T-helper 1 cell treated with Interleukin-12 subunit alpha and Interleukin-12 subunit beta and Interleukin-4 antibody, amounts not matched to agents 30 μg/mL and 1 μg/mL, for 36 hours (primary cell): ENCODE results near the gene PTPN22.

Experiments used
- H3K27ac Mint-ChIP-seq: one replicate; pipeline ENCODE4 v1.8.0; 2021; ENCODE audit warnings: mild to moderate bottlenecking, mixed read lengths
- H3K27me3 Mint-ChIP-seq: one replicate; pipeline ENCODE4 v1.8.0; 2021; ENCODE audit warnings: low read depth, mixed read lengths
- H3K36me3 Mint-ChIP-seq: one replicate; pipeline ENCODE4 v1.8.0; 2021; ENCODE audit warnings: low read depth, mixed read lengths
- H3K4me1 Mint-ChIP-seq: one replicate; pipeline ENCODE4 v1.8.0; 2021; ENCODE audit warnings: low read depth, mixed read lengths
- H3K4me3 Mint-ChIP-seq: one replicate; pipeline ENCODE4 v1.8.0; 2021; ENCODE audit warnings: mild to moderate bottlenecking, moderate library complexity, mixed read lengths
- H3K9me3 Mint-ChIP-seq: one replicate; pipeline ENCODE4 v1.8.0; 2021; ENCODE audit warnings: mixed read lengths

PTPN22 gene

GRCh38 chr1:113784104-113784779 is 87.3 kb downstream of the PTPN22 start:
- Mint-ChIP-seq H3K4me3 (peak overlapping the region; percentile 59), H3K36me3 (peaks cover 18% of the 10 kb centered on the region), H3K27ac (peak overlapping the region; percentile 93), H3K4me1 (peaks cover 40% of the 10 kb centered on the region), H3K27me3 (no peaks in the 10 kb centered on the region), H3K9me3 (no peaks in the 10 kb centered on the region)

- Mint-ChIP-seq H3K4me1 (peaks cover 43% of the 10 kb centered on the region), H3K4me3 (peak overlapping the region; percentile 59), H3K27me3 (no peaks in the 10 kb centered on the region), H3K27ac (peak overlapping the region; percentile 93), H3K9me3 (peaks cover 4% of the 10 kb centered on the region), H3K36me3 (peaks cover 20% of the 10 kb centered on the region)
These were observed 88.0 kb downstream of the PTPN22 start for GRCh38 chr1:113783254-113784103.

GRCh38 chr1:113782406-113782805 is 89.1 kb downstream of the PTPN22 start:
- H3K4me3 Mint-ChIP-seq, result no peak overlapping the region
- H3K4me1 Mint-ChIP-seq, result peaks cover 35% of the 10 kb centered on the region
- no peak overlapping the region for H3K27ac Mint-ChIP-seq
- peaks cover 17% of the 10 kb centered on the region for H3K36me3 Mint-ChIP-seq
- H3K27me3 Mint-ChIP-seq, result no peaks in the 10 kb centered on the region
- peaks cover 5% of the 10 kb centered on the region for H3K9me3 Mint-ChIP-seq

GRCh38 chr1:113780374-113781146 is 91.0 kb downstream of the PTPN22 start:
- Mint-ChIP-seq H3K4me3 (no peak overlapping the region), H3K4me1 (peaks cover 25% of the 10 kb centered on the region), H3K36me3 (peaks cover 14% of the 10 kb centered on the region), H3K27ac (no peak overlapping the region), H3K9me3 (peaks cover 5% of the 10 kb centered on the region), H3K27me3 (no peaks in the 10 kb centered on the region)

GRCh38 chr1:113779542-113779941 is 92.0 kb downstream of the PTPN22 start:
- Mint-ChIP-seq H3K4me1 (peaks cover 23% of the 10 kb centered on the region), H3K27me3 (no peaks in the 10 kb centered on the region), H3K4me3 (no peak overlapping the region)

GRCh38 chr1:113777561-113777960 is 94.0 kb downstream of the PTPN22 start:
- Mint-ChIP-seq H3K36me3 (peaks cover 19% of the 10 kb centered on the region), H3K27me3 (no peaks in the 10 kb centered on the region), H3K27ac (no peak overlapping the region), H3K9me3 (peaks cover 5% of the 10 kb centered on the region), H3K4me3 (no peak overlapping the region), H3K4me1 (peaks cover 6% of the 10 kb centered on the region)

More at GRCh38 chr1:113779542-113779941, 92.0 kb downstream of the PTPN22 start:
- Mint-ChIP-seq H3K9me3 (peaks cover 5% of the 10 kb centered on the region), H3K36me3 (peaks cover 16% of the 10 kb centered on the region), H3K27ac (no peak overlapping the region)

GRCh38 chr1:113770031-113770430 is 101.5 kb downstream of the PTPN22 start:
- Mint-ChIP-seq H3K9me3 (no peaks in the 10 kb centered on the region), H3K4me3 (no peak overlapping the region), H3K27ac (no peak overlapping the region), H3K27me3 (no peaks in the 10 kb centered on the region), H3K36me3 (peaks cover 34% of the 10 kb centered on the region), H3K4me1 (peaks cover 23% of the 10 kb centered on the region)

- Mint-ChIP-seq H3K4me3 (no peak overlapping the region), H3K27ac (no peak overlapping the region), H3K9me3 (no peaks in the 10 kb centered on the region), H3K36me3 (peaks cover 34% of the 10 kb centered on the region), H3K27me3 (no peaks in the 10 kb centered on the region), H3K4me1 (peaks cover 23% of the 10 kb centered on the region)
These were observed 101.9 kb downstream of the PTPN22 start for GRCh38 chr1:113769601-113769970.

- no peak overlapping the region for H3K4me3 Mint-ChIP-seq
These were observed 102.5 kb downstream of the PTPN22 start for GRCh38 chr1:113768916-113769600.

GRCh38 chr1:113765306-113766230 is 105.9 kb downstream of the PTPN22 start:
- no peaks in the 10 kb centered on the region for H3K9me3 Mint-ChIP-seq
- no peaks in the 10 kb centered on the region for H3K27me3 Mint-ChIP-seq
- H3K27ac Mint-ChIP-seq, result no peak overlapping the region
- H3K4me1 Mint-ChIP-seq, result peaks cover 25% of the 10 kb centered on the region
- no peak overlapping the region for H3K4me3 Mint-ChIP-seq
- H3K36me3 Mint-ChIP-seq, result peaks cover 40% of the 10 kb centered on the region

More at GRCh38 chr1:113768916-113769600, 102.5 kb downstream of the PTPN22 start:
- Mint-ChIP-seq H3K9me3 (no peaks in the 10 kb centered on the region), H3K27ac (no peak overlapping the region), H3K27me3 (no peaks in the 10 kb centered on the region), H3K36me3 (peaks cover 35% of the 10 kb centered on the region), H3K4me1 (peaks cover 24% of the 10 kb centered on the region)
